Mesenchymal stem cell (in vitro differentiated cells and primary cell): ENCODE results near the gene STOML1.
A peak's percentile ranks its signal among the peaks of the same experiment; 100 is the strongest.

ENCODE experiments used
- DNase-seq: peaks from one replicate; pipeline ENCODE4 v3.0.0-alpha.2; 2013
- H2AFZ ChIP-seq: one replicate; pipeline ENCODE4 v1.6.1; 2013; ENCODE audit warnings: low read depth, mild to moderate bottlenecking, control low read depth, inconsistent platforms, low read length, moderate library complexity
- H2AK5ac ChIP-seq: 2 replicates; pipeline ENCODE4 v1.6.1; 2013; ENCODE audit warnings: low read length, moderate library complexity, mild to moderate bottlenecking, inconsistent platforms; ENCODE audit not compliant: severe bottlenecking
- H2BK120ac ChIP-seq: one replicate; pipeline ENCODE4 v1.6.1; 2013; ENCODE audit warnings: low read depth, mild to moderate bottlenecking, inconsistent platforms, low read length, moderate library complexity
- H2BK12ac ChIP-seq, 2 experiments: one replicate each; pipeline ENCODE4 v1.6.1; 2013; ENCODE audit warnings: inconsistent platforms in 2 of 2, low read length in 2 of 2, mild to moderate bottlenecking in 2 of 2, moderate library complexity in 2 of 2, control low read depth in 1 of 2
- H2BK15ac ChIP-seq: one replicate; pipeline ENCODE4 v1.6.1; 2013; ENCODE audit warnings: mild to moderate bottlenecking, low read depth, inconsistent platforms; ENCODE audit not compliant: poor library complexity, severe bottlenecking
- H2BK5ac ChIP-seq: 2 replicates; pipeline ENCODE4 v1.6.1; 2013; ENCODE audit warnings: low read depth, mild to moderate bottlenecking, low read length, control low read depth, inconsistent platforms; ENCODE audit not compliant: poor library complexity, severe bottlenecking
- H3K14ac ChIP-seq, 2 experiments: one replicate each; pipeline ENCODE4 v1.6.1; 2013; ENCODE audit warnings: inconsistent platforms in 2 of 2, low read length in 2 of 2, control low read depth in 1 of 2, mild to moderate bottlenecking in 1 of 2, moderate library complexity in 1 of 2
- H3K18ac ChIP-seq, 2 experiments: one replicate each; pipeline ENCODE4 v1.6.1; 2013; ENCODE audit warnings: inconsistent platforms in 2 of 2, low read length in 2 of 2, control low read depth in 1 of 2, low read depth in 1 of 2, mild to moderate bottlenecking in 1 of 2
- H3K23ac ChIP-seq, 2 experiments: one replicate each; pipeline ENCODE4 v1.6.1; 2013; ENCODE audit warnings: inconsistent platforms in 2 of 2, low read length in 2 of 2, mild to moderate bottlenecking in 2 of 2, moderate library complexity in 2 of 2, control low read depth in 1 of 2
- H3K27ac ChIP-seq: 2 replicates; pipeline ENCODE4 v1.5.1; 2013; ENCODE audit warnings: mild to moderate bottlenecking, moderate library complexity, low read length, control low read depth, inconsistent platforms; ENCODE audit not compliant: poor library complexity, severe bottlenecking
- H3K27me3 ChIP-seq, 2 experiments: 2 replicates each; pipeline versions ENCODE4 v1.6.1 to v1.7.0; 2013; ENCODE audit warnings: low read length in 2 of 2, mild to moderate bottlenecking in 2 of 2, moderate library complexity in 2 of 2, control low read depth in 1 of 2, inconsistent platforms in 1 of 2; ENCODE audit not compliant: control insufficient read depth in 1 of 2, insufficient read depth in 1 of 2
- H3K36me3 ChIP-seq, 2 experiments: 2 replicates each; pipeline versions ENCODE4 v1.6.1 to v1.7.0; 2013; ENCODE audit warnings: low read length in 2 of 2, control low read depth in 1 of 2, inconsistent platforms in 1 of 2, low read depth in 1 of 2, mild to moderate bottlenecking in 1 of 2; ENCODE audit not compliant: insufficient read depth in 2 of 2, control insufficient read depth in 1 of 2
- H3K4ac ChIP-seq, 2 experiments: one replicate each; pipeline ENCODE4 v1.6.1; 2013; ENCODE audit warnings: inconsistent platforms in 2 of 2, low read length in 2 of 2, mild to moderate bottlenecking in 2 of 2, moderate library complexity in 2 of 2, control low read depth in 1 of 2, low read depth in 1 of 2
- H3K4me1 ChIP-seq: 2 replicates; pipeline ENCODE4 v1.6.1; 2013; ENCODE audit warnings: low read depth, low read length, control low read depth; ENCODE audit not compliant: control insufficient read depth, insufficient read depth
- H3K4me2 ChIP-seq: 2 replicates; pipeline ENCODE4 v1.6.1; 2013; ENCODE audit warnings: low read length, mild to moderate bottlenecking, inconsistent platforms; ENCODE audit not compliant: poor library complexity, severe bottlenecking
- H3K4me3 ChIP-seq, 2 experiments: 2 replicates each; pipeline versions ENCODE4 v1.5.1 to v1.7.0; 2013; ENCODE audit warnings: low read length in 2 of 2, mild to moderate bottlenecking in 2 of 2, control low read depth in 1 of 2, low read depth in 1 of 2; ENCODE audit not compliant: insufficient read depth in 1 of 2
- H3K79me1 ChIP-seq: replicated peaks from 2 replicates; pipeline ENCODE4 v1.6.1; 2013; ENCODE audit warnings: mild to moderate bottlenecking, control low read depth, low read length, inconsistent platforms; ENCODE audit not compliant: poor library complexity, severe bottlenecking
- H3K9ac ChIP-seq: 2 replicates; pipeline ENCODE4 v1.7.0; 2013; ENCODE audit warnings: mild to moderate bottlenecking, low read length, moderate library complexity
- H3K9me3 ChIP-seq: 2 replicates; pipeline ENCODE4 v1.7.0; 2013; ENCODE audit warnings: mild to moderate bottlenecking, low read length; ENCODE audit not compliant: control insufficient read depth
- H4K8ac ChIP-seq: one replicate; pipeline ENCODE4 v1.6.1; 2013; ENCODE audit warnings: inconsistent platforms, mild to moderate bottlenecking, low read length, moderate library complexity
- H4K91ac ChIP-seq: one replicate; pipeline ENCODE4 v1.6.1; 2013; ENCODE audit warnings: mild to moderate bottlenecking, low read length, inconsistent platforms
- WGBS: methylation state at CpG from one replicate; pipeline ENCODE4 v1.1.7; 2013; ENCODE audit warnings: mixed read lengths; 5-methylcytosine and 5-hydroxymethylcytosine counted together

Gene STOML1

DNA sequence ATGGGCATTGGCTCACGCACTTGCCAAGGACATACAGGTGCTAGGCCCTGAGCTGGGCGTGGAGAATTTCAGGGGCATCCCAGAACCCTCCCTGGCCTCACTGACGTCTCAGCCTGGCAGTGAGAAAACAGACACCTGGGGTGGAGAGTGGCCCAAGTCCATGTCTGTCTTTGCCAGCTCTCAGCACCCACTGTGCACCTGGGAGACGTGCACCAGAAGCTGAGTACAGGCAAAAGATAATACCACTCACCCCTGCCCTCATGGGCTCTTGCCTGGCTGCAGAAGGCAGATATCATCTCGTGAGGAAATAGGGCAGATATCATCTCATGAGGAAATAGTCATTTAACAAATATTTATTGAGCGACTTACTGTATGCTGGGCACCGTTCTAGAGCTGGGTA, 57.8 kb downstream of the STOML1 start:
- no peak overlapping the region for H3K18ac ChIP-seq
- H3K36me3 ChIP-seq = peaks cover 44 to 66% of the 10 kb centered on the region in 2 experiments
- H3K4me1 ChIP-seq = peaks cover 77% of the 10 kb centered on the region
- no peak overlapping the region for H3K9ac ChIP-seq
- H4K91ac ChIP-seq = no peak overlapping the region
- H3K4me2 ChIP-seq = no peak overlapping the region
- no peak overlapping the region for H3K27ac ChIP-seq
- no peak for DNase-seq
- no peak overlapping the region for H3K4me3 ChIP-seq
- H3K9me3 ChIP-seq = no peaks in the 10 kb centered on the region
- no peaks in the 10 kb centered on the region for H3K27me3 ChIP-seq
- no peak overlapping the region for H2BK120ac ChIP-seq
- no peak overlapping the region for H2BK15ac ChIP-seq
- H2BK5ac ChIP-seq = no peak overlapping the region
- H3K79me1 ChIP-seq = peaks cover 12% of the 10 kb centered on the region
- 87% methylated on average over 6 of the region's 7 CpGs for WGBS
- no peak overlapping the region for H2AFZ ChIP-seq
- H2BK12ac ChIP-seq = no peak overlapping the region
- H4K8ac ChIP-seq = no peak overlapping the region
- no peak overlapping the region for H3K14ac ChIP-seq
- H2AK5ac ChIP-seq = no peak overlapping the region
- no peak overlapping the region for H3K4ac ChIP-seq
- H3K23ac ChIP-seq = no peak overlapping the region

- Histone ChIP-seq H3K27ac (peak overlapping the region; percentile 1), H3K23ac (no peak overlapping the region), H2BK120ac (no peak overlapping the region), H3K4me2 (no peak overlapping the region), H2AFZ (no peak overlapping the region), H3K36me3 (peaks cover 37 to 56% of the 10 kb centered on the region in 2 experiments), H2BK5ac (no peak overlapping the region), H3K4me1 (peaks cover 77% of the 10 kb centered on the region), H3K18ac (no peak overlapping the region), H3K4ac (no peak overlapping the region), H3K79me1 (peaks cover 7% of the 10 kb centered on the region), H3K27me3 (no peaks in the 10 kb centered on the region), H4K8ac (no peak overlapping the region), H3K14ac (no peak overlapping the region), H4K91ac (no peak overlapping the region), H3K9me3 (no peaks in the 10 kb centered on the region), H2AK5ac (peak overlapping the region; percentile 24), H3K4me3 (peak overlapping the region in 1 of 2 experiments; percentile 13), H2BK15ac (no peak overlapping the region), H3K9ac (peak overlapping the region; percentile 90), H2BK12ac (no peak overlapping the region)
- no peak for DNase-seq
- 62% methylated on average over 6 of the region's 6 CpGs for WGBS
These were observed 59.5 kb downstream of the STOML1 start for GRCh38 chr15:73932381-73933191.

GRCh38 chr15:73931441-73931840, 60.7 kb downstream of the STOML1 start:
- 48% methylated on average over 2 of the region's 2 CpGs for WGBS
- H3K18ac ChIP-seq = no peak overlapping the region
- no peak overlapping the region for H2BK120ac ChIP-seq
- H2BK15ac ChIP-seq = no peak overlapping the region
- no peak for DNase-seq
- no peak overlapping the region for H2BK12ac ChIP-seq
- H3K79me1 ChIP-seq = peaks cover 5% of the 10 kb centered on the region
- peaks cover 33 to 49% of the 10 kb centered on the region in 2 experiments for H3K36me3 ChIP-seq
- no peak overlapping the region for H2BK5ac ChIP-seq
- peak overlapping the region; percentile 95 for H3K27ac ChIP-seq
- H2AK5ac ChIP-seq = peak overlapping the region; percentile 35
- no peak overlapping the region for H3K14ac ChIP-seq
- no peaks in the 10 kb centered on the region for H3K27me3 ChIP-seq
- H3K9me3 ChIP-seq = no peaks in the 10 kb centered on the region
- H3K4me2 ChIP-seq = no peak overlapping the region
- peak overlapping the region; percentile 90 for H3K9ac ChIP-seq
- H3K4me3 ChIP-seq = peak overlapping the region in 1 of 2 experiments; percentile 96
- no peak overlapping the region for H3K4ac ChIP-seq
- no peak overlapping the region for H4K91ac ChIP-seq
- H3K4me1 ChIP-seq = peaks cover 66% of the 10 kb centered on the region
- no peak overlapping the region for H3K23ac ChIP-seq
- no peak overlapping the region for H4K8ac ChIP-seq
- H2AFZ ChIP-seq = no peak overlapping the region

GRCh38 chr15:73930790-73931281, 61.3 kb downstream of the STOML1 start:
- no peak overlapping the region for H2BK5ac ChIP-seq
- H3K9ac ChIP-seq = peak overlapping the region; percentile 90
- H2BK15ac ChIP-seq = no peak overlapping the region
- no peaks in the 10 kb centered on the region for H3K27me3 ChIP-seq
- peaks cover 60% of the 10 kb centered on the region for H3K4me1 ChIP-seq
- no peak for DNase-seq
- H3K79me1 ChIP-seq = peaks cover 5% of the 10 kb centered on the region
- H4K91ac ChIP-seq = no peak overlapping the region
- H3K27ac ChIP-seq = peak overlapping the region; percentile 95
- no peak overlapping the region for H2BK120ac ChIP-seq
- WGBS = 77% methylated on average over 7 of the region's 7 CpGs
- H2AK5ac ChIP-seq = peak overlapping the region; percentile 49
- H3K4ac ChIP-seq = no peak overlapping the region
- H3K18ac ChIP-seq = no peak overlapping the region
- no peak overlapping the region for H2BK12ac ChIP-seq
- H3K23ac ChIP-seq = no peak overlapping the region
- peaks cover 33 to 49% of the 10 kb centered on the region in 2 experiments for H3K36me3 ChIP-seq
- no peak overlapping the region for H4K8ac ChIP-seq
- H3K9me3 ChIP-seq = no peaks in the 10 kb centered on the region
- H3K4me3 ChIP-seq = peak overlapping the region in 1 of 2 experiments; percentile 96
- H2AFZ ChIP-seq = no peak overlapping the region
- no peak overlapping the region for H3K14ac ChIP-seq
- no peak overlapping the region for H3K4me2 ChIP-seq
